HG03108 (cell line): ENCODE measurements around the gene COL27A1.

Source experiments
- ATAC-seq: cut with Tn5 transposase; IDR thresholded peaks from one replicate; pipeline ENCODE4 v1.9.1; 2021; ENCODE audit warnings: moderate library complexity; ENCODE audit not compliant: unreplicated experiment

COL27A1 gene

GRCh38 chr9:114281473-114282103, 126.3 kb downstream of the COL27A1 start:
- no peak for ATAC-seq

- ATAC-seq, result no peak
Measured at GRCh38 chr9:114282104-114282485, 126.8 kb downstream of the COL27A1 start.

GRCh38 chr9:114282507-114282906, 127.2 kb downstream of the COL27A1 start:
- ATAC-seq, result no peak

GRCh38 chr9:114282926-114283325, 127.6 kb downstream of the COL27A1 start:
- no peak for ATAC-seq

- no peak for ATAC-seq
Measured at GRCh38 chr9:114283551-114284111, 128.3 kb downstream of the COL27A1 start.

GRCh38 chr9:114284316-114285060, 129.2 kb downstream of the COL27A1 start:
- ATAC-seq, result no peak

- ATAC-seq, result no peak
Measured at GRCh38 chr9:114285166-114285867, 130.0 kb downstream of the COL27A1 start.

- ATAC-seq, result no peak
Measured at GRCh38 chr9:114286146-114286679, 130.9 kb downstream of the COL27A1 start.

- no peak for ATAC-seq
Measured at GRCh38 chr9:114287001-114287762, 131.8 kb downstream of the COL27A1 start.

- ATAC-seq, result no peak
Measured at GRCh38 chr9:114287763-114288192, 132.4 kb downstream of the COL27A1 start.

- ATAC-seq, result no peak
Measured at GRCh38 chr9:114288193-114289091, 133.1 kb downstream of the COL27A1 start.

- no peak for ATAC-seq
Measured at GRCh38 chr9:114289106-114289505, 133.8 kb downstream of the COL27A1 start.

GRCh38 chr9:114289571-114290481, 134.5 kb downstream of the COL27A1 start:
- ATAC-seq, result no peak

GRCh38 chr9:114290561-114290986, 135.2 kb downstream of the COL27A1 start:
- ATAC-seq, result no peak

- ATAC-seq, result no peak
Measured at GRCh38 chr9:114291064-114291474, 135.7 kb downstream of the COL27A1 start.

- no peak for ATAC-seq
Measured at GRCh38 chr9:114291886-114292590, 136.7 kb downstream of the COL27A1 start.

- ATAC-seq, result no peak
Measured at GRCh38 chr9:114294664-114295063, 139.3 kb downstream of the COL27A1 start.

- ATAC-seq, result no peak
Measured at GRCh38 chr9:114296338-114296737, 141.0 kb downstream of the COL27A1 start.
